NCI-H1694 treated with DMSO at 0.1 percent for 48 hours (cell line): ENCODE results near the gene TSN.
"Not testable (repeated sequence)": the region's sequence is repeated elsewhere in the genome, so short reads cannot be mapped to it uniquely, and the experiment has no call there.

Source experiments
- DNase-seq: peaks from one replicate; lab custom pipeline; 2025; lab: John Stamatoyannopoulos, UW

The TSN gene

GRCh38 chr2:121801916-121802315 lies 46.5 kb downstream of the TSN start:
- no peak for DNase-seq

- no peak for DNase-seq
Measured at GRCh38 chr2:121803503-121803902, 48.1 kb downstream of the TSN start.

GRCh38 chr2:121804340-121804739 lies 48.9 kb downstream of the TSN start:
- peak; percentile 21 for DNase-seq

GRCh38 chr2:121804997-121805765 lies 49.7 kb downstream of the TSN start:
- DNase-seq = no peak

- no peak for DNase-seq
Measured at GRCh38 chr2:121805766-121806143, 50.3 kb downstream of the TSN start.

GRCh38 chr2:121807771-121808170 lies 52.3 kb downstream of the TSN start:
- DNase-seq = not testable (repeated sequence)

GRCh38 chr2:121809607-121810006 lies 54.2 kb downstream of the TSN start:
- no peak for DNase-seq

- DNase-seq = peak; percentile 90
Measured at GRCh38 chr2:121810959-121811853, 55.8 kb downstream of the TSN start.

GRCh38 chr2:121813083-121813482 lies 57.6 kb downstream of the TSN start:
- not testable (repeated sequence) for DNase-seq

- DNase-seq = no peak
Measured at GRCh38 chr2:121815216-121815615, 59.8 kb downstream of the TSN start.

GRCh38 chr2:121816797-121817196 lies 61.3 kb downstream of the TSN start:
- no peak for DNase-seq

GRCh38 chr2:121817304-121817703 lies 61.9 kb downstream of the TSN start:
- DNase-seq = not testable (repeated sequence)
